GM21576 (cell line): ENCODE results near the gene SLC25A13.
"Not testable (repeated sequence)": the region's sequence is repeated elsewhere in the genome, so short reads cannot be mapped to it uniquely, and the experiment has no call there.

Source experiments
- ATAC-seq: cut with Tn5 transposase; IDR thresholded peaks from one replicate; pipeline ENCODE4 v1.9.1; 2021; ENCODE audit warnings: mild to moderate bottlenecking, moderate library complexity; ENCODE audit not compliant: unreplicated experiment

Gene SLC25A13

GRCh38 chr7:96300502-96300901 lies 21.4 kb downstream of the SLC25A13 start:
- no peak for ATAC-seq

- ATAC-seq = no peak
Observed at GRCh38 chr7:96299496-96299895, 22.4 kb downstream of the SLC25A13 start.

GRCh38 chr7:96297876-96298275 lies 24.0 kb downstream of the SLC25A13 start:
- no peak for ATAC-seq

GRCh38 chr7:96297446-96297845 lies 24.5 kb downstream of the SLC25A13 start:
- ATAC-seq = not testable (repeated sequence)

- ATAC-seq = not testable (repeated sequence)
Observed at GRCh38 chr7:96293911-96294310, 28.0 kb downstream of the SLC25A13 start.

GRCh38 chr7:96287559-96287958 lies 34.3 kb downstream of the SLC25A13 start:
- ATAC-seq = no peak

- ATAC-seq = no peak
Observed at GRCh38 chr7:96287132-96287531, 34.8 kb downstream of the SLC25A13 start.

- peak; percentile 82 for ATAC-seq
Observed at GRCh38 chr7:96285579-96285978, 36.3 kb downstream of the SLC25A13 start.

- peak; percentile 48 for ATAC-seq
Observed at GRCh38 chr7:96284835-96285234, 37.1 kb downstream of the SLC25A13 start.

GRCh38 chr7:96284240-96284639 lies 37.7 kb downstream of the SLC25A13 start:
- no peak for ATAC-seq

- ATAC-seq = no peak
Observed at GRCh38 chr7:96282835-96283234, 39.1 kb downstream of the SLC25A13 start.

GRCh38 chr7:96277921-96278320 lies 44.0 kb downstream of the SLC25A13 start:
- no peak for ATAC-seq

- no peak for ATAC-seq
Observed at GRCh38 chr7:96276019-96276418, 45.9 kb downstream of the SLC25A13 start.

- ATAC-seq = no peak
Observed at GRCh38 chr7:96273716-96274115, 48.2 kb downstream of the SLC25A13 start.

- no peak for ATAC-seq
Observed at GRCh38 chr7:96269246-96269994, 52.5 kb downstream of the SLC25A13 start.

- ATAC-seq = no peak
Observed at GRCh38 chr7:96266580-96266979, 55.3 kb downstream of the SLC25A13 start.

GRCh38 chr7:96266015-96266414 lies 55.9 kb downstream of the SLC25A13 start:
- no peak for ATAC-seq

- no peak for ATAC-seq
Observed at GRCh38 chr7:96253964-96254363, 67.9 kb downstream of the SLC25A13 start.

- no peak for ATAC-seq
Observed at GRCh38 chr7:96253441-96253840, 68.5 kb downstream of the SLC25A13 start.

GRCh38 chr7:96250776-96251361 lies 71.0 kb downstream of the SLC25A13 start:
- no peak for ATAC-seq

- ATAC-seq = no peak
Observed at GRCh38 chr7:96248405-96248804, 73.5 kb downstream of the SLC25A13 start.

GRCh38 chr7:96246919-96247318 lies 75.0 kb downstream of the SLC25A13 start:
- no peak for ATAC-seq

GRCh38 chr7:96244992-96245292 lies 77.0 kb downstream of the SLC25A13 start:
- no peak for ATAC-seq
